H1 (cell line): ENCODE measurements around the gene EVC2. TPM values are rescaled to one million over a fixed set of nuclear protein-coding genes. Genes with fewer than 3 reads are reported as not detected.

ENCODE experiments used
- ASH2L ChIP-seq: fragments of 200-600, 300-600 bp; sonication (generic); IDR thresholded peaks from one replicate; pipeline ENCODE4 v1.7.1; 2017; ENCODE audit warnings: low read length
- CHD2 ChIP-seq: IDR thresholded peaks from 2 replicates; pipeline ENCODE4 v1.6.1; 2012; ENCODE audit warnings: low read length, improper control_type of control experiment
- MAX ChIP-seq: IDR thresholded peaks from 2 replicates; pipeline ENCODE4 v1.6.1; 2012; ENCODE audit warnings: inconsistent platforms
- SUZ12 ChIP-seq: fragments of 200-600 bp; sonication (generic); IDR thresholded peaks from 2 replicates; pipeline ENCODE4 v1.6.1; 2012; ENCODE audit warnings: mild to moderate bottlenecking, inconsistent platforms, low read length, moderate library complexity, mixed read lengths
- polyA plus RNA-seq, 7 experiments: library from polyadenylated mRNA; depleted of rRNA in 3 of 7; stranded (reverse) in 5 of 7; unstranded in 2 of 7; fragments of >200 nt in 5 of 7; fragments of 200-250 nt in 2 of 7; gene quantifications; 1 replicate in 5 of 7; 2 replicates in 1 of 7; 4 replicates in 1 of 7; pipeline versions ENCODE4 v1.2.1 to v1.2.3, GENCODE V29; 2011 to 2013; ENCODE audit warnings: missing spikeins in 2 of 7, mixed read lengths in 2 of 7
- total RNA-seq: library from RNA; stranded (reverse); fragmentation: NEBNext Ultra II Directional; extraction: Animal tissue kit (Norgen Biotek cat#: 25700); gene quantifications from 2 replicates; pipeline ENCODE4 v1.2.1, GENCODE V29; 2021
- TF ChIP-seq, protein P1 (sequence below): fragments of 300-600 bp; sonication (generic); IDR thresholded peaks from 2 replicates; pipeline ENCODE4 v1.7.1; 2012; ENCODE audit warnings: low read length, moderate library complexity, mild to moderate bottlenecking, inconsistent platforms; ENCODE audit not compliant: insufficient replicate concordance

The EVC2 gene
- total and polyA plus RNA-seq, 2 of the 8 experiments (the other 6 are each of a cell fraction or from before 2014, with no cell fraction given) = 0.73 to 5.9 TPM

DNA sequence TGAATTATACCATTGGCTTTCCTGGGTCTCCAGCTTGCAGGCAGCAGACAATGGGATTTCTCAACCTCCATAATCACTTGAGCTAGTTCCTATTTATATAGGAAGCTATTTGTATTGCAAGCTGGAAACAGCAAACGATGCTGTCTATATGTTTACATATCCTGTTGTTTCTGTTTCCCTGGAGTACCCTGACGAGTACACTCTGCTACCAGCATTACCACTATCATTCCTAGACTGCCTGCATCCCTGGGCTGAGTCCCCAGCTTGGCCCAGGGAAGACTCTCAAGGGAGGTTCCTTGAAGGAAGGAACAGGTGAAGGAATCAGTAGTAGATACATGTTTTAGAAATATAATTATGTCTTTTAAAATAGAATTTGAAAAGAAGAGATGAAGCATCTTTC is 81.4 kb downstream of the EVC2 start (continued):
- TF ChIP-seq, protein P1, sequence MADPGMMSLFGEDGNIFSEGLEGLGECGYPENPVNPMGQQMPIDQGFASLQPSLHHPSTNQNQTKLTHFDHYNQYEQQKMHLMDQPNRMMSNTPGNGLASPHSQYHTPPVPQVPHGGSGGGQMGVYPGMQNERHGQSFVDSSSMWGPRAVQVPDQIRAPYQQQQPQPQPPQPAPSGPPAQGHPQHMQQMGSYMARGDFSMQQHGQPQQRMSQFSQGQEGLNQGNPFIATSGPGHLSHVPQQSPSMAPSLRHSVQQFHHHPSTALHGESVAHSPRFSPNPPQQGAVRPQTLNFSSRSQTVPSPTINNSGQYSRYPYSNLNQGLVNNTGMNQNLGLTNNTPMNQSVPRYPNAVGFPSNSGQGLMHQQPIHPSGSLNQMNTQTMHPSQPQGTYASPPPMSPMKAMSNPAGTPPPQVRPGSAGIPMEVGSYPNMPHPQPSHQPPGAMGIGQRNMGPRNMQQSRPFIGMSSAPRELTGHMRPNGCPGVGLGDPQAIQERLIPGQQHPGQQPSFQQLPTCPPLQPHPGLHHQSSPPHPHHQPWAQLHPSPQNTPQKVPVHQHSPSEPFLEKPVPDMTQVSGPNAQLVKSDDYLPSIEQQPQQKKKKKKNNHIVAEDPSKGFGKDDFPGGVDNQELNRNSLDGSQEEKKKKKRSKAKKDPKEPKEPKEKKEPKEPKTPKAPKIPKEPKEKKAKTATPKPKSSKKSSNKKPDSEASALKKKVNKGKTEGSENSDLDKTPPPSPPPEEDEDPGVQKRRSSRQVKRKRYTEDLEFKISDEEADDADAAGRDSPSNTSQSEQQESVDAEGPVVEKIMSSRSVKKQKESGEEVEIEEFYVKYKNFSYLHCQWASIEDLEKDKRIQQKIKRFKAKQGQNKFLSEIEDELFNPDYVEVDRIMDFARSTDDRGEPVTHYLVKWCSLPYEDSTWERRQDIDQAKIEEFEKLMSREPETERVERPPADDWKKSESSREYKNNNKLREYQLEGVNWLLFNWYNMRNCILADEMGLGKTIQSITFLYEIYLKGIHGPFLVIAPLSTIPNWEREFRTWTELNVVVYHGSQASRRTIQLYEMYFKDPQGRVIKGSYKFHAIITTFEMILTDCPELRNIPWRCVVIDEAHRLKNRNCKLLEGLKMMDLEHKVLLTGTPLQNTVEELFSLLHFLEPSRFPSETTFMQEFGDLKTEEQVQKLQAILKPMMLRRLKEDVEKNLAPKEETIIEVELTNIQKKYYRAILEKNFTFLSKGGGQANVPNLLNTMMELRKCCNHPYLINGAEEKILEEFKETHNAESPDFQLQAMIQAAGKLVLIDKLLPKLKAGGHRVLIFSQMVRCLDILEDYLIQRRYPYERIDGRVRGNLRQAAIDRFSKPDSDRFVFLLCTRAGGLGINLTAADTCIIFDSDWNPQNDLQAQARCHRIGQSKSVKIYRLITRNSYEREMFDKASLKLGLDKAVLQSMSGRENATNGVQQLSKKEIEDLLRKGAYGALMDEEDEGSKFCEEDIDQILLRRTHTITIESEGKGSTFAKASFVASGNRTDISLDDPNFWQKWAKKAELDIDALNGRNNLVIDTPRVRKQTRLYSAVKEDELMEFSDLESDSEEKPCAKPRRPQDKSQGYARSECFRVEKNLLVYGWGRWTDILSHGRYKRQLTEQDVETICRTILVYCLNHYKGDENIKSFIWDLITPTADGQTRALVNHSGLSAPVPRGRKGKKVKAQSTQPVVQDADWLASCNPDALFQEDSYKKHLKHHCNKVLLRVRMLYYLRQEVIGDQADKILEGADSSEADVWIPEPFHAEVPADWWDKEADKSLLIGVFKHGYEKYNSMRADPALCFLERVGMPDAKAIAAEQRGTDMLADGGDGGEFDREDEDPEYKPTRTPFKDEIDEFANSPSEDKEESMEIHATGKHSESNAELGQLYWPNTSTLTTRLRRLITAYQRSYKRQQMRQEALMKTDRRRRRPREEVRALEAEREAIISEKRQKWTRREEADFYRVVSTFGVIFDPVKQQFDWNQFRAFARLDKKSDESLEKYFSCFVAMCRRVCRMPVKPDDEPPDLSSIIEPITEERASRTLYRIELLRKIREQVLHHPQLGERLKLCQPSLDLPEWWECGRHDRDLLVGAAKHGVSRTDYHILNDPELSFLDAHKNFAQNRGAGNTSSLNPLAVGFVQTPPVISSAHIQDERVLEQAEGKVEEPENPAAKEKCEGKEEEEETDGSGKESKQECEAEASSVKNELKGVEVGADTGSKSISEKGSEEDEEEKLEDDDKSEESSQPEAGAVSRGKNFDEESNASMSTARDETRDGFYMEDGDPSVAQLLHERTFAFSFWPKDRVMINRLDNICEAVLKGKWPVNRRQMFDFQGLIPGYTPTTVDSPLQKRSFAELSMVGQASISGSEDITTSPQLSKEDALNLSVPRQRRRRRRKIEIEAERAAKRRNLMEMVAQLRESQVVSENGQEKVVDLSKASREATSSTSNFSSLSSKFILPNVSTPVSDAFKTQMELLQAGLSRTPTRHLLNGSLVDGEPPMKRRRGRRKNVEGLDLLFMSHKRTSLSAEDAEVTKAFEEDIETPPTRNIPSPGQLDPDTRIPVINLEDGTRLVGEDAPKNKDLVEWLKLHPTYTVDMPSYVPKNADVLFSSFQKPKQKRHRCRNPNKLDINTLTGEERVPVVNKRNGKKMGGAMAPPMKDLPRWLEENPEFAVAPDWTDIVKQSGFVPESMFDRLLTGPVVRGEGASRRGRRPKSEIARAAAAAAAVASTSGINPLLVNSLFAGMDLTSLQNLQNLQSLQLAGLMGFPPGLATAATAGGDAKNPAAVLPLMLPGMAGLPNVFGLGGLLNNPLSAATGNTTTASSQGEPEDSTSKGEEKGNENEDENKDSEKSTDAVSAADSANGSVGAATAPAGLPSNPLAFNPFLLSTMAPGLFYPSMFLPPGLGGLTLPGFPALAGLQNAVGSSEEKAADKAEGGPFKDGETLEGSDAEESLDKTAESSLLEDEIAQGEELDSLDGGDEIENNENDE = no peak
- TF ChIP-seq ASH2L (no peak), SUZ12 (no peak), MAX (no peak), CHD2 (no peak)
